ENCODE measurements around the gene FAM216A.
A peak's percentile ranks its signal among the peaks of the same experiment; 100 is the strongest.
"Not testable (repeated sequence)": the region's sequence is repeated elsewhere in the genome, so short reads cannot be mapped to it uniquely, and the experiment has no call there.

Gene FAM216A

GRCh38 chr12:110451263-110451662, 17.4 kb upstream of the FAM216A start:
- Histone ChIP-seq H3K9ac (ENCODE audit: low read depth, low read length) (no peak overlapping the region), H3K36me3 (ENCODE audit: insufficient read depth, low read length) (peaks cover 18% of the 10 kb centered on the region), H3K27me3 (ENCODE audit: control insufficient read depth, insufficient read depth, low read length) (no peaks in the 10 kb centered on the region), H3K4me1 (ENCODE audit: control insufficient read depth, insufficient read depth, low read length) (peaks cover 10% of the 10 kb centered on the region), H3K4me2 (ENCODE audit: low read length) (no peak overlapping the region), H3K4me3 (ENCODE audit: low read length) (no peak overlapping the region), H3K9me3 (replicated peaks; ENCODE audit: low read length) (no peaks in the 10 kb centered on the region)

GRCh38 chr12:110453569-110454296, 14.9 kb upstream of the FAM216A start:
- H3K27me3 ChIP-seq (ENCODE audit: control insufficient read depth, insufficient read depth, low read length): no peaks in the 10 kb centered on the region
- H3K4me2 ChIP-seq (ENCODE audit: low read length): no peak overlapping the region
- H3K36me3 ChIP-seq (ENCODE audit: insufficient read depth, low read length): peaks cover 5% of the 10 kb centered on the region

GRCh38 chr12:110458756-110459155, 9.9 kb upstream of the FAM216A start:
- Histone ChIP-seq H3K4me3 (ENCODE audit: low read length) (no peak overlapping the region), H3K9me3 (replicated peaks; ENCODE audit: low read length) (no peaks in the 10 kb centered on the region), H3K4me2 (ENCODE audit: low read length) (no peak overlapping the region), H3K36me3 (ENCODE audit: insufficient read depth, low read length) (peaks cover 4% of the 10 kb centered on the region), H3K9ac (ENCODE audit: low read depth, low read length) (no peak overlapping the region), H3K4me1 (ENCODE audit: control insufficient read depth, insufficient read depth, low read length) (no peaks in the 10 kb centered on the region), H3K27me3 (ENCODE audit: control insufficient read depth, insufficient read depth, low read length) (no peaks in the 10 kb centered on the region)

More at GRCh38 chr12:110453569-110454296, 14.9 kb upstream of the FAM216A start:
- Histone ChIP-seq H3K4me1 (ENCODE audit: control insufficient read depth, insufficient read depth, low read length) (peaks cover 4% of the 10 kb centered on the region), H3K9me3 (replicated peaks; ENCODE audit: low read length) (no peaks in the 10 kb centered on the region), H3K4me3 (ENCODE audit: low read length) (no peak overlapping the region), H3K9ac (ENCODE audit: low read depth, low read length) (no peak overlapping the region)

- H3K4me1 ChIP-seq (ENCODE audit: control insufficient read depth, insufficient read depth, low read length); H3K4me2 ChIP-seq (ENCODE audit: low read length); H3K27me3 ChIP-seq (ENCODE audit: control insufficient read depth, insufficient read depth, low read length); H3K9me3 ChIP-seq (replicated peaks; ENCODE audit: low read length); H3K36me3 ChIP-seq (ENCODE audit: insufficient read depth, low read length); H3K4me3 ChIP-seq (ENCODE audit: low read length); H3K9ac ChIP-seq (ENCODE audit: low read depth, low read length): not testable (repeated sequence)
These were observed 7.5 kb upstream of the FAM216A start for GRCh38 chr12:110461189-110461588.

GRCh38 chr12:110465024-110465423, 3.6 kb upstream of the FAM216A start:
- no peak overlapping the region for H3K9ac ChIP-seq (ENCODE audit: low read depth, low read length)
- H3K36me3 ChIP-seq (ENCODE audit: insufficient read depth, low read length): peaks cover 5% of the 10 kb centered on the region
- H3K4me2 ChIP-seq (ENCODE audit: low read length): no peak overlapping the region
- peaks cover 13% of the 10 kb centered on the region for H3K4me1 ChIP-seq (ENCODE audit: control insufficient read depth, insufficient read depth, low read length)
- no peaks in the 10 kb centered on the region for H3K27me3 ChIP-seq (ENCODE audit: control insufficient read depth, insufficient read depth, low read length)
- H3K9me3 ChIP-seq (replicated peaks; ENCODE audit: low read length): no peaks in the 10 kb centered on the region
- H3K4me3 ChIP-seq (ENCODE audit: low read length): no peak overlapping the region

- not testable (repeated sequence) for H3K27me3 ChIP-seq (ENCODE audit: control insufficient read depth, insufficient read depth, low read length); H3K9ac ChIP-seq (ENCODE audit: low read depth, low read length); H3K4me3 ChIP-seq (ENCODE audit: low read length); H3K4me2 ChIP-seq (ENCODE audit: low read length); H3K36me3 ChIP-seq (ENCODE audit: insufficient read depth, low read length); H3K9me3 ChIP-seq (replicated peaks; ENCODE audit: low read length)
- H3K4me1 ChIP-seq (ENCODE audit: control insufficient read depth, insufficient read depth, low read length): peaks cover 13% of the 10 kb centered on the region
These were observed 2.9 kb upstream of the FAM216A start for GRCh38 chr12:110465765-110466164.

GRCh38 chr12:110466791-110467190, 1.9 kb upstream of the FAM216A start:
- no peaks in the 10 kb centered on the region for H3K27me3 ChIP-seq (ENCODE audit: control insufficient read depth, insufficient read depth, low read length)
- H3K4me2 ChIP-seq (ENCODE audit: low read length): peak overlapping the region; percentile 98
- H3K9me3 ChIP-seq (replicated peaks; ENCODE audit: low read length): no peaks in the 10 kb centered on the region
- H3K4me1 ChIP-seq (ENCODE audit: control insufficient read depth, insufficient read depth, low read length): peaks cover 13% of the 10 kb centered on the region
- peak overlapping the region; percentile 93 for H3K4me3 ChIP-seq (ENCODE audit: low read length)
- peak overlapping the region; percentile 92 for H3K9ac ChIP-seq (ENCODE audit: low read depth, low read length)
- peaks cover 5% of the 10 kb centered on the region for H3K36me3 ChIP-seq (ENCODE audit: insufficient read depth, low read length)

- peaks cover 5% of the 10 kb centered on the region for H3K36me3 ChIP-seq (ENCODE audit: insufficient read depth, low read length)
- no peaks in the 10 kb centered on the region for H3K27me3 ChIP-seq (ENCODE audit: control insufficient read depth, insufficient read depth, low read length)
- peak overlapping the region; percentile 93 for H3K4me3 ChIP-seq (ENCODE audit: low read length)
- H3K4me1 ChIP-seq (ENCODE audit: control insufficient read depth, insufficient read depth, low read length): peaks cover 13% of the 10 kb centered on the region
- peak overlapping the region; percentile 92 for H3K9ac ChIP-seq (ENCODE audit: low read depth, low read length)
- peak overlapping the region; percentile 98 for H3K4me2 ChIP-seq (ENCODE audit: low read length)
- H3K9me3 ChIP-seq (replicated peaks; ENCODE audit: low read length): no peaks in the 10 kb centered on the region
These were observed 815 bp upstream of the FAM216A start for GRCh38 chr12:110467847-110468213.

- Histone ChIP-seq H3K27me3 (ENCODE audit: control insufficient read depth, insufficient read depth, low read length) (no peaks in the 10 kb centered on the region), H3K4me2 (ENCODE audit: low read length) (no peak overlapping the region), H3K4me1 (ENCODE audit: control insufficient read depth, insufficient read depth, low read length) (no peaks in the 10 kb centered on the region), H3K9ac (ENCODE audit: low read depth, low read length) (no peak overlapping the region), H3K36me3 (ENCODE audit: insufficient read depth, low read length) (peaks cover 1% of the 10 kb centered on the region), H3K9me3 (replicated peaks; ENCODE audit: low read length) (no peaks in the 10 kb centered on the region), H3K4me3 (ENCODE audit: low read length) (no peak overlapping the region)
These were observed 6.8 kb downstream of the FAM216A start for GRCh38 chr12:110475426-110475825.

- no peak overlapping the region for H3K4me3 ChIP-seq (ENCODE audit: low read length)
These were observed 30.5 kb downstream of the FAM216A start for GRCh38 chr12:110498984-110499706.

GRCh38 chr12:110501399-110501751, 32.7 kb downstream of the FAM216A start:
- Histone ChIP-seq H3K9me3 (replicated peaks; ENCODE audit: low read length) (no peaks in the 10 kb centered on the region), H3K36me3 (ENCODE audit: insufficient read depth, low read length) (peaks cover under 1% of the 10 kb centered on the region), H3K4me2 (ENCODE audit: low read length) (peak overlapping the region; percentile 88), H3K27me3 (ENCODE audit: control insufficient read depth, insufficient read depth, low read length) (no peaks in the 10 kb centered on the region), H3K4me1 (ENCODE audit: control insufficient read depth, insufficient read depth, low read length) (peaks cover 28% of the 10 kb centered on the region), H3K4me3 (ENCODE audit: low read length) (peak overlapping the region; percentile 87), H3K9ac (ENCODE audit: low read depth, low read length) (peak overlapping the region; percentile 94)

More at GRCh38 chr12:110498984-110499706, 30.5 kb downstream of the FAM216A start:
- peaks cover 16% of the 10 kb centered on the region for H3K36me3 ChIP-seq (ENCODE audit: insufficient read depth, low read length)
- H3K9me3 ChIP-seq (replicated peaks; ENCODE audit: low read length): no peaks in the 10 kb centered on the region
- H3K4me1 ChIP-seq (ENCODE audit: control insufficient read depth, insufficient read depth, low read length): peaks cover 28% of the 10 kb centered on the region
- no peaks in the 10 kb centered on the region for H3K27me3 ChIP-seq (ENCODE audit: control insufficient read depth, insufficient read depth, low read length)
- no peak overlapping the region for H3K9ac ChIP-seq (ENCODE audit: low read depth, low read length)
- peak overlapping the region; percentile 88 for H3K4me2 ChIP-seq (ENCODE audit: low read length)
